Smooth muscle cell (in vitro differentiated cells): ENCODE measurements around the gene FAM120C. TPM values are rescaled to one million over a fixed set of nuclear protein-coding genes. Genes with fewer than 3 reads are reported as not detected.
A peak's percentile ranks its signal among the peaks of the same experiment; 100 is the strongest.

Source experiments
- DNase-seq: peaks from one replicate; lab custom pipeline; 2025; ENCODE audit not compliant: unreplicated experiment; lab: John Stamatoyannopoulos, UW
- H2AFZ ChIP-seq: fragments of 200-600 bp; sonication (generic); 2 replicates; pipeline ENCODE4 v1.6.0; 2016; ENCODE audit warnings: antibody characterized with exemption, low read depth, mild to moderate bottlenecking
- H3F3A ChIP-seq: fragments of 200-600 bp; sonication (generic); 2 replicates; pipeline ENCODE4 v1.6.0; 2017; ENCODE audit warnings: antibody characterized with exemption, low read depth
- H3K27ac ChIP-seq: fragments of 200-600 bp; sonication (generic); 2 replicates; pipeline ENCODE4 v1.5.1; 2016; ENCODE audit warnings: low read depth, mild to moderate bottlenecking
- H3K27me3 ChIP-seq: fragments of 200-600 bp; sonication (generic); 2 replicates; pipeline ENCODE4 v1.6.1; 2016; ENCODE audit warnings: low read depth, mild to moderate bottlenecking
- H3K36me3 ChIP-seq: fragments of 200-600 bp; sonication (generic); 2 replicates; pipeline ENCODE4 v1.5.1; 2016; ENCODE audit warnings: low read depth
- H3K4me1 ChIP-seq: fragments of 200-600 bp; sonication (generic); 2 replicates; pipeline ENCODE4 v1.5.1; 2016; ENCODE audit warnings: low read depth
- H3K4me2 ChIP-seq: fragments of 200-600 bp; sonication (generic); 2 replicates; pipeline ENCODE4 v1.6.0; 2016; ENCODE audit warnings: mild to moderate bottlenecking
- H3K4me3 ChIP-seq: fragments of 200-600 bp; sonication (generic); 2 replicates; pipeline ENCODE4 v1.5.1; 2016; ENCODE audit warnings: mild to moderate bottlenecking
- H3K79me2 ChIP-seq: fragments of 200-600 bp; sonication (generic); 2 replicates; pipeline ENCODE4 v1.6.0; 2016; ENCODE audit warnings: low read depth, mild to moderate bottlenecking
- H3K9ac ChIP-seq: fragments of 200-600 bp; sonication (generic); 2 replicates; pipeline ENCODE4 v1.6.0; 2016; ENCODE audit warnings: low read depth
- H3K9me3 ChIP-seq: fragments of 200-600 bp; sonication (generic); replicated peaks from 2 replicates; pipeline ENCODE4 v1.5.1; 2016; ENCODE audit warnings: low read depth
- H4K20me1 ChIP-seq: fragments of 200-600 bp; sonication (generic); 2 replicates; pipeline ENCODE4 v1.6.0; 2016; ENCODE audit warnings: low read depth
- CTCF ChIP-seq: fragments of 200-600 bp; sonication (generic); IDR thresholded peaks from 2 replicates; pipeline ENCODE4 v1.5.1; 2017; ENCODE audit warnings: borderline replicate concordance, mild to moderate bottlenecking, antibody characterized with exemption; ENCODE audit not compliant: insufficient read depth, poor library complexity, severe bottlenecking
- WGBS: methylation state at CpG from one replicate; pipeline ENCODE4 v1.1.7; 2016; ENCODE audit warnings: low lambda C conversion rate; 5-methylcytosine and 5-hydroxymethylcytosine counted together
- polyA plus RNA-seq: library from polyadenylated mRNA; unstranded; fragments of >200 nt; fragmentation: Nextera tagmentation; extraction: Ambion mirVana; gene quantifications from 2 replicates; pipeline ENCODE4 v1.2.1, GENCODE V29; 2016
- total RNA-seq: library from RNA; depleted of rRNA; stranded (reverse); fragments of >200 nt; gene quantifications from 2 replicates; pipeline ENCODE4 v1.2.3, GENCODE V29; 2014

FAM120C gene
- total and polyA plus RNA-seq, 2 experiments from 2014 or later: 2.0 to 4.1 TPM

GRCh38 chrX:54044877-54045338 is 138.1 kb downstream of the FAM120C start:
- H3K36me3 ChIP-seq: no peaks in the 10 kb centered on the region
- H3K4me2 ChIP-seq: peak overlapping the region; percentile 77
- H3K4me1 ChIP-seq: no peaks in the 10 kb centered on the region
- H3K79me2 ChIP-seq: no peaks in the 10 kb centered on the region
- no peaks in the 10 kb centered on the region for H3K27me3 ChIP-seq
- H3K4me3 ChIP-seq: peak overlapping the region; percentile 74
- no peaks in the 10 kb centered on the region for H3F3A ChIP-seq
- no peaks in the 10 kb centered on the region for H4K20me1 ChIP-seq
- no peak for TF ChIP-seq CTCF
- peak overlapping the region; percentile 97 for H3K27ac ChIP-seq
- 52% methylated on average over 10 of the region's 10 CpGs for WGBS
- H3K9ac ChIP-seq: peak overlapping the region; percentile 96
- peak overlapping the region; percentile 68 for H2AFZ ChIP-seq
- DNase-seq: no peak
- H3K9me3 ChIP-seq: no peaks in the 10 kb centered on the region

DNA sequence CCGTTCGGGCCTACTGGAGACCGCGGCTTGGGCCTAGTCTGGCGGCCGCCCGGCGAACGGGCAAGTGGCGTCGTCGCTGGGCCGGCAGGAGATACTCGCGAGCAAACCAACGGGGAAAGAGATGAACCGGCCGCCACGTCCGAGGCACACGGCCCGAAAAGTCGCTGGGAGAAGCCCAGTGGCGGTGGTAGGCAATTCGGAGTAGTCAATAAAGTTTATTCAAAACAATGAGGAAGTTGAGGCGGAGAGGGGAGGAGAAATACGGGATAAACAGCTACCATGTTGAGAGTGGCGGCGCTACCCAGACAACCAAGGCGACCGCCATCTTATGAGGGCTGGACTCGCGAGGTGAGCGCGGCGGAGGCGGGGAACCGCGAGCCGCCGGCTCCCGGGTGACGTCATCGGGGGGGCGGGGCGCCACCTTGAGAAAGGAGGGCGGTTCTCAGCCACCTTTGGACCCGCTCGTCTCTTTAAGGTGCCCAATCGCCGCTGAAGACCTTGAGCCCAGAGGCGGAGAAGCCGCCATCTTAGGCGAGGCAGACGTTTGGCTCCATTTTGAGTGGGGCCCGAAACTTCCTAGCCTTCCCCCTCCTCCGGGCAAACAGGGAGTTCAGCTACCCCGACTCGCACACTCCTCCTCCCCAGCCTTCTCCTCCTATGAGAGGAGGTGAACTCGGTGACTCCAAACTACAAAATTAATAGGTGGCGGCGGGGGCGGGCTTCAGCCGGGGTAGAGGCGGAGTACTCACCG is 138.8 kb downstream of the FAM120C start, which contains the start of gene PHF8:
Gene PHF8, minus strand, starts transcription at position 348 of the 751 bp plus-strand sequence. CDS start 1,745 bp downstream, outside the sequence.
- no peaks in the 10 kb centered on the region for H3F3A ChIP-seq
- H3K79me2 ChIP-seq: no peaks in the 10 kb centered on the region
- peak within 1 kb of the TSS; percentile 74 for H3K4me3 ChIP-seq
- no peaks in the 10 kb centered on the region for H4K20me1 ChIP-seq
- no peaks in the 10 kb centered on the region for H3K4me1 ChIP-seq
- peak within 1 kb of the TSS; percentile 90 for H2AFZ ChIP-seq
- 40% methylated on average over 61 of the region's 66 CpGs for WGBS
- peak within 1 kb of the TSS; percentile 86 for H3K4me2 ChIP-seq
- H3K27me3 ChIP-seq: no peaks in the 10 kb centered on the region
- no peaks in the 10 kb centered on the region for H3K9me3 ChIP-seq
- no peaks in the 10 kb centered on the region for H3K36me3 ChIP-seq
- peak; percentile 62 for DNase-seq
- TF ChIP-seq CTCF: no peak
- peak within 1 kb of the TSS; percentile 96 for H3K9ac ChIP-seq
- peak within 1 kb of the TSS; percentile 97 for H3K27ac ChIP-seq

DNA sequence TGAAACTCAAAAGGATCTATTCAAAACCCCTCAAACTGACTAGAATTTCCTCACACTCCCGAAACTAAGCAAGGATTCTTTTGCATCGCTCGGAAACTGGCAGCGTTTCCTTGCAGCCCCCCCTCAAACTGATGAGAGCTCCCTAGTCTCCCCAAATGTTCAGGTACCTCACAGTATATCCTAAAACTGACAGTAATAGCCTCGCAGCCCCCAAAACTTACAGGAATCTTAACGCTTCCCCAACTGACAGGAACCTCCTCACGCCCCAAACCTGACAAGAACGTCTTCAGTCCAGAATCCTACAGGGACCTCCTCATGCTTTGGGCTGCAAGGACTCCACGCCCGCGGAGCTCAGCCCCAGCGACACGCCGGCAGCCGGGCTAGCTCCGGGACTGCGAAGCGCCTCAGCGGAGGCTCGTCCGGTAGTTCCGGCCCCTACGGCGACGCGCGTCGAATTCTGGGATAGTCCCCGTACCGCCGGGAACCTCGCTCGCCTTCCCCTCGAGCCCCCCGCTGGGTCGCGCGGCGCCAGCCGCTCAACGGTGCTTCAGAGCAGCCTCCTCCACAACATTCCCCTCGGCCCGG is 139.4 kb downstream of the FAM120C start:
- no peaks in the 10 kb centered on the region for H4K20me1 ChIP-seq
- no peaks in the 10 kb centered on the region for H3K27me3 ChIP-seq
- no peaks in the 10 kb centered on the region for H3K79me2 ChIP-seq
- H3K27ac ChIP-seq: peak overlapping the region; percentile 97
- H3K4me2 ChIP-seq: peak overlapping the region; percentile 86
- peak overlapping the region; percentile 96 for H3K9ac ChIP-seq
- TF ChIP-seq CTCF: no peak
- H3K36me3 ChIP-seq: no peaks in the 10 kb centered on the region
- peak overlapping the region; percentile 74 for H3K4me3 ChIP-seq
- H3K4me1 ChIP-seq: no peaks in the 10 kb centered on the region
- WGBS: 41% methylated on average over 43 of the region's 43 CpGs
- peak overlapping the region; percentile 90 for H2AFZ ChIP-seq
- no peaks in the 10 kb centered on the region for H3F3A ChIP-seq
- no peak for DNase-seq
- H3K9me3 ChIP-seq: no peaks in the 10 kb centered on the region
